ENCODE measurements around the gene TEX264. TPM values are rescaled to one million over a fixed set of nuclear protein-coding genes. Genes with fewer than 3 reads are reported as not detected.
A peak's percentile ranks its signal among the peaks of the same experiment; 100 is the strongest.
"Not testable (repeated sequence)": the region's sequence is repeated elsewhere in the genome, so short reads cannot be mapped to it uniquely, and the experiment has no call there.

Gene TEX264
- total RNA-seq, 6 experiments from 2014 or later = 39.2 to 56.3 (median 42.2) TPM

DNA sequence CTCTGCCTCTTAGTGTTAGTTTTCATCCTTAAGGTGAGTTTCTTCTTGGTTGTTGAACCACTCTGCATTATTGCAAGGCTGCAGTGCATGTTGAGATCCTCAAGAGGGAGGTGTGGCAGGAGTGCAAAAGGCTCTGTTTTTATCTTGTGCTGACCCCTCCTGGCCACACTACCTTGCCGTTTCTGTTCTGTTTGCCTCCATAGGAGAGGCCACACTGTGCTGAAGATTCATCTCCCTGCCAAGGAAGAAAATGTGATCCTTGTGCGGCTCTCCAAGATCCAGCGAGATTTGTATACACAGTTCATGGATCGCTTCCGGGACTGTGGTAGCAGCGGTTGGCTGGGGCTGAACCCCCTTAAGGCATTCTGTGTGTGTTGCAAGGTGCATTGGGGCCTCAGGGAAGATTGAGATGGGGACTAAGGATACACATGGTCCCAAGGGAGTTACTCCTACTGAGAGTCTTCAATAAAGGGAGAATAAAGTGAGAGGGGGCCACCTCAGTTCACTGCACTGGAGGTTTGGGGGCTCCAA, 33.0 kb upstream of the TEX264 start:
- H3K4me3 Mint-ChIP-seq = no peak overlapping the region
- DNase-seq = peak; percentile 67
- no peaks in the 10 kb centered on the region; the same call in 1 of the 2 replicates for H3K27me3 Mint-ChIP-seq (ENCODE audit: insufficient read depth)
- no peak overlapping the region for H3K27ac Mint-ChIP-seq
- peak; percentile 87 for TF ChIP-seq CTCF (IDR thresholded peaks at IDR 0.05)
- H3K36me3 Mint-ChIP-seq (ENCODE audit: low read depth) = peaks cover 16% of the 10 kb centered on the region
- H3K9me3 Mint-ChIP-seq = no peaks in the 10 kb centered on the region
- H3K4me1 Mint-ChIP-seq (ENCODE audit: low read depth) = no peaks in the 10 kb centered on the region

- DNase-seq = no peak
- no peaks in the 10 kb centered on the region for H3K4me1 Mint-ChIP-seq (ENCODE audit: low read depth)
- peak; percentile 66 for TF ChIP-seq CTCF (IDR thresholded peaks at IDR 0.05)
- peaks cover 38% of the 10 kb centered on the region for H3K36me3 Mint-ChIP-seq (ENCODE audit: low read depth)
- H3K27me3 Mint-ChIP-seq (ENCODE audit: insufficient read depth) = peaks cover 2% of the 10 kb centered on the region; the same call in 1 of the 2 replicates
- no peak overlapping the region for H3K27ac Mint-ChIP-seq
- H3K9me3 Mint-ChIP-seq = no peaks in the 10 kb centered on the region
- no peak overlapping the region for H3K4me3 Mint-ChIP-seq
These were observed 28.6 kb upstream of the TEX264 start for GRCh38 chr3:51642462-51642861.

- Mint-ChIP-seq H3K4me3 (no peak overlapping the region), H3K27me3 (ENCODE audit: insufficient read depth) (peaks cover 2% of the 10 kb centered on the region; the same call in 1 of the 2 replicates), H3K27ac (peak overlapping the region; percentile 11; the same call in 1 of the 2 replicates), H3K4me1 (ENCODE audit: low read depth) (no peaks in the 10 kb centered on the region), H3K36me3 (ENCODE audit: low read depth) (peaks cover 52% of the 10 kb centered on the region), H3K9me3 (no peaks in the 10 kb centered on the region)
- TF ChIP-seq CTCF (IDR thresholded peaks at IDR 0.05) = no peak
- DNase-seq = no peak
These were observed 25.0 kb upstream of the TEX264 start for GRCh38 chr3:51646091-51646490.

GRCh38 chr3:51652103-51652502, 18.9 kb upstream of the TEX264 start:
- not testable (repeated sequence) for H3K27me3 Mint-ChIP-seq (ENCODE audit: insufficient read depth); DNase-seq
- H3K36me3 Mint-ChIP-seq (ENCODE audit: low read depth) = peaks cover 45% of the 10 kb centered on the region

DNA sequence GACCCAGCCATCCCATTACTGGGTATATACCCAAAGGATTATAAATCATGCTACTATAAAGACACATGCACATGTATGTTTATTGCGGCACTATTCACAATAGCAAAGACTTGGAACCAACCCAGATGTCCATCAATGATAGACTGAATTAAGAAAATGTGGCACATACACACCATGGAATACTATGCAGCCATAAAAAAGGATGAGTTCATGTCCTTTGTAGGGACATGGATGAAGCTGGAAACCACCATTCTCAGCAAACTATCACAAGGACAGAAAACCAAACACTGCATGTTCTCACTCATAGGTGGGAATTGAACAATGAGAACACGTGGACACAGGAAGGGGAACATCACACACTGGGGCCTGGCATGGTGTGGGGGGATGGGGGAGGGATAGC, 17.6 kb upstream of the TEX264 start:
- not testable (repeated sequence) for H3K27me3 Mint-ChIP-seq (ENCODE audit: insufficient read depth); H3K27ac Mint-ChIP-seq; H3K4me1 Mint-ChIP-seq (ENCODE audit: low read depth); H3K4me3 Mint-ChIP-seq; H3K9me3 Mint-ChIP-seq; DNase-seq
- peaks cover 51% of the 10 kb centered on the region for H3K36me3 Mint-ChIP-seq (ENCODE audit: low read depth)

More at GRCh38 chr3:51652103-51652502, 18.9 kb upstream of the TEX264 start:
- not testable (repeated sequence) for H3K9me3 Mint-ChIP-seq; H3K4me3 Mint-ChIP-seq; H3K4me1 Mint-ChIP-seq (ENCODE audit: low read depth); H3K27ac Mint-ChIP-seq

GRCh38 chr3:51657234-51657633, 13.8 kb upstream of the TEX264 start:
- Mint-ChIP-seq H3K4me1 (ENCODE audit: low read depth) (no peaks in the 10 kb centered on the region), H3K36me3 (ENCODE audit: low read depth) (peaks cover 23% of the 10 kb centered on the region), H3K4me3 (no peak overlapping the region), H3K9me3 (peaks cover 4% of the 10 kb centered on the region; the same call in 1 of the 2 replicates), H3K27ac (no peak overlapping the region), H3K27me3 (ENCODE audit: insufficient read depth) (no peaks in the 10 kb centered on the region; the same call in 1 of the 2 replicates)
- no peak for TF ChIP-seq CTCF (IDR thresholded peaks at IDR 0.05)
- no peak for DNase-seq

Data from HFFc6 (cell line).